ENCODE results near the gene CHTF8. TPM values are rescaled to one million over a fixed set of nuclear protein-coding genes. Genes with fewer than 3 reads are reported as not detected.

CHTF8 gene
- 48.0 and 52.1 TPM in 2 replicates for total RNA-seq

GRCh38 chr16:69132424-69133252 lies at the start of gene CHTF8, which contains the start of gene UTP4:
Gene CHTF8, minus strand, starts transcription at chr16:69132588. Its CDS starts 11,130 bp downstream, at chr16:69121458.
Gene UTP4, plus strand, starts transcription at chr16:69132649. Its CDS starts 811 bp downstream, at chr16:69133460.
- no peak for TF ChIP-seq CTCF (IDR thresholded peaks at IDR 0.05; ENCODE audit: extremely low read depth, low read depth, low read length)
- no peaks in the 10 kb centered on the region for H3K9me3 ChIP-seq (ENCODE audit: low read depth, low read length)

GRCh38 chr16:69180011-69180338 lies 47.6 kb upstream of the CHTF8 start:
- peaks cover 37% of the 10 kb centered on the region for H3K4me1 ChIP-seq (ENCODE audit: insufficient read depth, low read length)
- TF ChIP-seq CTCF (IDR thresholded peaks at IDR 0.05; ENCODE audit: extremely low read depth, low read depth, low read length) = no peak
- H2AFZ ChIP-seq (ENCODE audit: low read length) = no peak overlapping the region
- no peak for DNase-seq (ENCODE audit: insufficient read length, low spot score, missing footprints)
- H3K36me3 ChIP-seq (ENCODE audit: insufficient read depth, low read length) = no peaks in the 10 kb centered on the region
- no peak overlapping the region for H3K4me3 ChIP-seq (ENCODE audit: insufficient read depth, low read length)
- no peaks in the 10 kb centered on the region for H3K79me2 ChIP-seq (ENCODE audit: insufficient read depth, low read length)
- H4K20me1 ChIP-seq (ENCODE audit: insufficient read depth, low read length) = no peaks in the 10 kb centered on the region
- peak overlapping the region; percentile 39 for H3K4me2 ChIP-seq (ENCODE audit: insufficient read depth, low read length)
- H3K27me3 ChIP-seq (ENCODE audit: insufficient read depth, low read length) = no peaks in the 10 kb centered on the region
- H3K27ac ChIP-seq (ENCODE audit: low read depth, low read length) = no peak overlapping the region
- H3K9me3 ChIP-seq (ENCODE audit: low read depth, low read length) = no peaks in the 10 kb centered on the region

More at GRCh38 chr16:69132424-69133252, at the start of gene CHTF8, which contains the start of gene UTP4:
- Histone ChIP-seq H3K36me3 (ENCODE audit: insufficient read depth, low read length) (peaks cover 18% of the 10 kb centered on the region), H3K4me1 (ENCODE audit: insufficient read depth, low read length) (peaks cover 25% of the 10 kb centered on the region), H4K20me1 (ENCODE audit: insufficient read depth, low read length) (peaks cover 14% of the 10 kb centered on the region), H3K79me2 (ENCODE audit: insufficient read depth, low read length) (peaks cover 97% of the 10 kb centered on the region), H3K27ac (ENCODE audit: low read depth, low read length) (peak within 1 kb of the TSS; percentile 86), H3K4me2 (ENCODE audit: insufficient read depth, low read length) (peak within 1 kb of the TSS; percentile 94), H2AFZ (ENCODE audit: low read length) (peak within 1 kb of the TSS; percentile 79), H3K4me3 (ENCODE audit: insufficient read depth, low read length) (peak within 1 kb of the TSS; percentile 98), H3K27me3 (ENCODE audit: insufficient read depth, low read length) (no peaks in the 10 kb centered on the region)
- peak; percentile 97 for DNase-seq (ENCODE audit: insufficient read length, low spot score, missing footprints)

- Histone ChIP-seq H3K9me3 (ENCODE audit: low read depth, low read length) (no peaks in the 10 kb centered on the region), H3K36me3 (ENCODE audit: insufficient read depth, low read length) (no peaks in the 10 kb centered on the region), H2AFZ (ENCODE audit: low read length) (no peak overlapping the region), H4K20me1 (ENCODE audit: insufficient read depth, low read length) (no peaks in the 10 kb centered on the region), H3K4me3 (ENCODE audit: insufficient read depth, low read length) (no peak overlapping the region), H3K27ac (ENCODE audit: low read depth, low read length) (peak overlapping the region; percentile 60), H3K27me3 (ENCODE audit: insufficient read depth, low read length) (no peaks in the 10 kb centered on the region), H3K4me1 (ENCODE audit: insufficient read depth, low read length) (peaks cover 37% of the 10 kb centered on the region), H3K4me2 (ENCODE audit: insufficient read depth, low read length) (peak overlapping the region; percentile 39), H3K79me2 (ENCODE audit: insufficient read depth, low read length) (no peaks in the 10 kb centered on the region)
- TF ChIP-seq CTCF (IDR thresholded peaks at IDR 0.05; ENCODE audit: extremely low read depth, low read depth, low read length) = no peak
- DNase-seq (ENCODE audit: insufficient read length, low spot score, missing footprints) = peak; percentile 68
These were observed 47.1 kb upstream of the CHTF8 start for GRCh38 chr16:69179328-69180010.

Data from osteoblast (primary cell).